Adrenal gland (tissue), 12 donors: ENCODE measurements around the gene YIF1B. TPM values are rescaled to one million over a fixed set of nuclear protein-coding genes. Genes with fewer than 3 reads are reported as not detected.
A peak's percentile ranks its signal among the peaks of the same experiment; 100 is the strongest.

ENCODE experiments used
- DNase-seq, 7 donors: peaks; one replicate each; pipeline ENCODE4 v3.0.0-alpha.2; 2019 to 2020
- H3K27ac ChIP-seq, 5 donors: fragments of 200-600 bp; sonication (generic) in 4 of 5; 1 replicate in 3 of 5; 2 replicates in 2 of 5; pipeline versions ENCODE4 v1.5.1 to v1.8.0; 2016 to 2020; ENCODE audit warnings: mild to moderate bottlenecking in 1 of 5
- H3K27me3 ChIP-seq: fragments of 200-600 bp; 2 replicates; pipeline ENCODE4 v1.8.0; 2021
- H3K36me3 ChIP-seq, 2 donors: fragments of 200-600 bp; replicated peaks in 1 of 2; 1 replicate in 1 of 2; 2 replicates in 1 of 2; pipeline versions ENCODE4 v1.5.1 to v1.8.0; 2018 to 2022
- H3K4me1 ChIP-seq, 2 donors: fragments of 200-600 bp; replicated peaks in 1 of 2; 1 replicate in 1 of 2; 2 replicates in 1 of 2; pipeline versions ENCODE4 v1.5.1 to v1.8.0; 2018 to 2021
- H3K4me3 ChIP-seq, 4 donors: fragments of 200-600 bp; sonication (generic) in 3 of 4; one replicate each; pipeline ENCODE4 v1.5.1; 2016 to 2018
- H3K9me3 ChIP-seq, 3 donors: fragments of 200-600 bp; sonication (generic) in 1 of 3; replicated peaks in 1 of 3; 1 replicate in 2 of 3; 2 replicates in 1 of 3; pipeline versions ENCODE4 v1.5.1 to v1.8.0; 2016 to 2021
- CTCF ChIP-seq, 6 experiments: fragments of 450-650 bp in 4 of 6; fragments of 200-600 bp in 2 of 6; sonication (generic) in 1 of 6; IDR thresholded peaks; 1 replicate in 5 of 6; 2 replicates in 1 of 6; pipeline versions ENCODE4 v1.5.1 to v1.8.0; 2016 to 2021; ENCODE audit warnings: antibody characterized with exemption in 6 of 6, mild to moderate bottlenecking in 2 of 6, moderate library complexity in 1 of 6
- POLR2A ChIP-seq, 2 donors: fragments of 450-650 bp; IDR thresholded peaks; one replicate each; pipeline ENCODE4 v1.6.1; 2017; ENCODE audit warnings: antibody characterized with exemption in 2 of 2, mild to moderate bottlenecking in 2 of 2, moderate library complexity in 1 of 2
- WGBS, 4 donors: extraction: QIAGEN DNeasy Blood & Tissue Kit in 2 of 4; methylation state at CpG; one replicate each; pipeline versions ENCODE4 v1.1.5 to v1.1.7; 2013 to 2017; 5-methylcytosine and 5-hydroxymethylcytosine counted together
- intact Hi-C, 2 donors: fragments of 100-400 bp; cut with DNase I; formaldehyde crosslinking; loops; one replicate each; pipeline versions ENCODE4 v1.14.1 to v1.15.0; 2022 to 2023
- polyA plus RNA-seq, 3 donors: library from polyadenylated mRNA; stranded (reverse); fragments of 200-250 nt in 2 of 3; fragments of 350-450 nt in 1 of 3; fragmentation: Illumina TruSeq in 1 of 3; extraction: RNeasy Lipid Tissue Mini Kit (QIAGEN cat#74804) in 1 of 3; gene quantifications; one replicate each; pipeline ENCODE4 v1.2.3, GENCODE V29; 2013 to 2014
- total RNA-seq, 9 donors: library from RNA; depleted of rRNA in 4 of 9; stranded (reverse); fragments of >200 nt in 4 of 9; fragments of 120-200 nt in 1 of 9; fragmentation: NEBNext Ultra II Directional in 1 of 9; extraction: Animal tissue kit (Norgen Biotek cat#: 25700) in 1 of 9; gene quantifications; one replicate each; pipeline versions ENCODE4 v1.1.0 to v1.2.4, GENCODE V29; 2013 to 2023
- donor health status: healthy with polysubstance abuse.
- donor health status: Bipolar disorder and iron deficiency.
- donor health status: DM: yes; HTN: yes; CAD: no.
- donor health status: DM: no; HTN: no; CAD: no.
- donor health status: DM: no; HTN: no; CAD: no.
- donor health status: DM: yes; HTN: yes; CAD: no.

The YIF1B gene
- total and polyA plus RNA-seq, 12 donors = 23.5 to 57.0 (median 39.6) TPM

DNA sequence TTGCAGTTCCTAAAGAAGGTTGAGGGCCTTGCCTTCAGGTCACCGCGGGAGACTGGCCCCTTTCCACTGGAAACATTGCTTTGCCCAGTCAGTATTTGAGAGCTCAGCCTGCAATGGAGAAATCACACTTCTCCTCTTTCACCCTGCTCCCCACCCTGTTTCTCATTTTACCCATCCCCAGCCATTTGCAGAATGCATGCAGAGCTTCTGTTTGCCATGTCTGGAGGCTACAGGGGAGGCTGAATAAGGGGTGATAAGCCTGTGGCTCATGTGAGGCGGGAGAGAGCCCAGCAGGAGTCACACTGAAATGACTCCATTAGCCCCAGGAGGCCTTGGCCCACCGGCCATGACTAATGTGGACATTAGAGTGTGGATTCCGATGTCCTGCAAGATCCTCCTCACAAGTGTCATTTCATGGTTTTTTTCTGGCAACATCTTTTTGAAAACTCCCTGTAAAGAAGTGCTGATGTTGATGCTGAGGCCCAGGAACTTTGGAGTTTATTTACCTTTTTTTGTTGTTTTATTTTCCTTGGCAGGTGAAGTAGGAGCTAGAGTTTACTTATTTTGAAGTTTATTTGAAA lies 45.1 kb downstream of the YIF1B start:
- Histone ChIP-seq H3K4me3 (no peak overlapping the region), H3K27ac (peak overlapping the region in 2 of 5 donors; percentile 52 to 62), H3K4me1 (peaks cover 8 to 41% of the 10 kb centered on the region in 2 donors), H3K36me3 (no peaks in the 10 kb centered on the region), H3K9me3 (no peaks in the 10 kb centered on the region), H3K27me3 (no peaks in the 10 kb centered on the region)
- TF ChIP-seq CTCF (IDR thresholded peaks at IDR 0.05) (no peak), POLR2A (IDR thresholded peaks at IDR 0.05) (no peak)
- WGBS, 4 donors = 50 to 78% (median 63%) methylated on average over 5 of the region's 5 CpGs
- intact Hi-C loops = no loop called here
- peak in 3 of 7 donors; percentile 59 to 71 (median 62) for DNase-seq

GRCh38 chr19:38268539-38268938 lies 47.2 kb downstream of the YIF1B start:
- Histone ChIP-seq H3K9me3 (no peaks in the 10 kb centered on the region), H3K36me3 (no peaks in the 10 kb centered on the region), H3K27me3 (no peaks in the 10 kb centered on the region), H3K4me1 (peaks cover 11 to 40% of the 10 kb centered on the region in 2 donors), H3K27ac (no peak overlapping the region), H3K4me3 (no peak overlapping the region)
- DNase-seq = no peak
- intact Hi-C loops = no loop called here
- TF ChIP-seq CTCF (IDR thresholded peaks at IDR 0.05) = no peak
- no peak for TF ChIP-seq POLR2A (IDR thresholded peaks at IDR 0.05)
- 72 to 92% (median 83%) methylated on average over 8 of the region's 8 CpGs for WGBS, 4 donors

GRCh38 chr19:38267761-38268483 lies 47.8 kb downstream of the YIF1B start:
- 76 to 86% (median 81%) methylated on average over 12 of the region's 12 CpGs for WGBS, 4 donors
- Histone ChIP-seq H3K27me3 (no peaks in the 10 kb centered on the region), H3K36me3 (no peaks in the 10 kb centered on the region), H3K9me3 (no peaks in the 10 kb centered on the region), H3K27ac (peak overlapping the region in 2 of 5 donors; percentile 60 to 66), H3K4me1 (peaks cover 11 to 40% of the 10 kb centered on the region in 2 donors), H3K4me3 (no peak overlapping the region)
- TF ChIP-seq POLR2A (IDR thresholded peaks at IDR 0.05) (no peak), CTCF (IDR thresholded peaks at IDR 0.05) (no peak)
- DNase-seq = no peak
- intact Hi-C loops = no loop called here

GRCh38 chr19:38266981-38267597 lies 48.7 kb downstream of the YIF1B start:
- no peaks in the 10 kb centered on the region for H3K9me3 ChIP-seq
- intact Hi-C loops = no loop called here
- peaks cover 11 to 40% of the 10 kb centered on the region in 2 donors for H3K4me1 ChIP-seq
- peak overlapping the region in 3 of 5 donors; percentile 33 to 66 (median 60) for H3K27ac ChIP-seq
- H3K27me3 ChIP-seq = no peaks in the 10 kb centered on the region
- no peak for DNase-seq
- no peaks in the 10 kb centered on the region for H3K36me3 ChIP-seq
- WGBS, 4 donors = 52 to 63% (median 62%) methylated on average over 12 of the region's 12 CpGs
- no peak overlapping the region for H3K4me3 ChIP-seq
- TF ChIP-seq CTCF (IDR thresholded peaks at IDR 0.05) (no peak), POLR2A (IDR thresholded peaks at IDR 0.05) (no peak)
